ENCODE results near the gene SRXN1.

GRCh38 chr20:689348-689747 is 36.3 kb upstream of the SRXN1 start:
- TF ChIP-seq CTCF (conservative IDR thresholded peaks at IDR 0.05 in 1 of 2, IDR thresholded peaks at IDR 0.05 in 1 of 2; ENCODE audit: low read depth in 1 of 2, low read length in 2 of 2) (no peak), EZH2 (IDR thresholded peaks at IDR 0.05; ENCODE audit: low read length, missing control alignments) (no peak)
